Head of caudate nucleus (tissue), 42 donors: ENCODE data around the gene TNFRSF14.
A peak's percentile ranks its signal among the peaks of the same experiment; 100 is the strongest.

Experiments used
- DNase-seq, 42 donors: peaks; one replicate each; pipeline versions ENCODE4 v3.0.0 to v3.0.0-alpha.2; 2020 to 2021; ENCODE audit warnings: mixed read lengths in 7 of 42
- intact Hi-C: fragments of 100-400 bp; cut with DNase I; formaldehyde crosslinking; loops from one replicate; pipeline ENCODE4 v1.15.0; 2022

TNFRSF14 gene

GRCh38 chr1:2590233-2591141, 34.3 kb downstream of the TNFRSF14 start:
- intact Hi-C loops = no loop called here
- no peak for DNase-seq

GRCh38 chr1:2591233-2591580, 35.0 kb downstream of the TNFRSF14 start:
- DNase-seq = no peak
- intact Hi-C loops = no loop called here

GRCh38 chr1:2591581-2592261, 35.5 kb downstream of the TNFRSF14 start:
- intact Hi-C loops = no loop called here
- DNase-seq = peak in 3 of 42 donors; percentile 5 to 27 (median 6)

- DNase-seq = peak in 4 of 42 donors; percentile 11 to 40 (median 19)
- intact Hi-C loops = no loop called here
These were observed 36.5 kb downstream of the TNFRSF14 start for GRCh38 chr1:2592672-2593071.

- intact Hi-C loops = no loop called here
- peak in 3 of 42 donors; percentile 1 to 9 (median 3) for DNase-seq
These were observed 37.2 kb downstream of the TNFRSF14 start for GRCh38 chr1:2593251-2593878.

- peak in 4 of 42 donors; percentile 7 to 28 (median 12) for DNase-seq
- intact Hi-C loops = no loop called here
These were observed 38.0 kb downstream of the TNFRSF14 start for GRCh38 chr1:2594001-2594640.

- intact Hi-C loops = no loop called here
- DNase-seq = peak in 4 of 42 donors; percentile 2 to 12 (median 9)
These were observed 38.5 kb downstream of the TNFRSF14 start for GRCh38 chr1:2594641-2595131.

- peak in 4 of 42 donors; percentile 4 to 23 (median 14) for DNase-seq
These were observed 39.2 kb downstream of the TNFRSF14 start for GRCh38 chr1:2595261-2595811.

GRCh38 chr1:2595812-2596529, 39.8 kb downstream of the TNFRSF14 start:
- peak in 3 of 42 donors; percentile 4 to 19 (median 11) for DNase-seq

More at GRCh38 chr1:2595261-2595811, 39.2 kb downstream of the TNFRSF14 start:
- intact Hi-C loops = no loop called here

GRCh38 chr1:2596530-2597333, 40.6 kb downstream of the TNFRSF14 start:
- intact Hi-C loops = no loop called here
- DNase-seq = peak in 1 of 42 donors; percentile 19

More at GRCh38 chr1:2595812-2596529, 39.8 kb downstream of the TNFRSF14 start:
- intact Hi-C loops = no loop called here

- DNase-seq = peak in 3 of 42 donors; percentile 7 to 21 (median 11)
- intact Hi-C loops = no loop called here
These were observed 41.5 kb downstream of the TNFRSF14 start for GRCh38 chr1:2597441-2598328.

- intact Hi-C loops = no loop called here
- peak in 1 of 42 donors; percentile 25 for DNase-seq
These were observed 42.3 kb downstream of the TNFRSF14 start for GRCh38 chr1:2598329-2598931.

- peak in 2 of 42 donors; percentile 2 to 23 for DNase-seq
- intact Hi-C loops = no loop called here
These were observed 45.6 kb downstream of the TNFRSF14 start for GRCh38 chr1:2601721-2602303.

GRCh38 chr1:2602311-2602835, 46.2 kb downstream of the TNFRSF14 start:
- intact Hi-C loops = no loop called here
- DNase-seq = peak in 4 of 42 donors; percentile 5 to 29 (median 8)
